K562 (cell line): ENCODE data around the gene ZBTB46. TPM values are rescaled to one million over a fixed set of nuclear protein-coding genes. Genes with fewer than 3 reads are reported as not detected.
A peak's percentile ranks its signal among the peaks of the same experiment; 100 is the strongest.

Experiments used
- CBX1 ChIP-seq: sonication (generic); IDR thresholded peaks from 2 replicates; pipeline ENCODE4 v1.6.1; 2016; ENCODE audit warnings: antibody characterized with exemption, low read depth, mild to moderate bottlenecking
- EHMT2 ChIP-seq: fragments of 450-650 bp; IDR thresholded peaks from 2 replicates; pipeline ENCODE4 v1.6.1; 2018; ENCODE audit warnings: antibody characterized with exemption
- NCOA1 ChIP-seq: fragments of 450-650 bp; IDR thresholded peaks from 2 replicates; pipeline ENCODE4 v1.6.1; 2016; ENCODE audit warnings: low read depth
- NR1H2 ChIP-seq: sonication (generic); formaldehyde crosslinking; IDR thresholded peaks from 2 replicates; pipeline ENCODE4 v1.4.0; 2020; ENCODE audit warnings: mild to moderate bottlenecking, missing genetic modification reagents
- POLR3A ChIP-seq: IDR thresholded peaks from 2 replicates; pipeline ENCODE4 v1.6.1; 2011; ENCODE audit warnings: borderline replicate concordance, mild to moderate bottlenecking, moderate library complexity; ENCODE audit not compliant: insufficient read length, insufficient read depth; ENCODE audit errors: extremely low read depth
- RBM14 ChIP-seq: fragments of 200-400 bp; formaldehyde crosslinking; IDR thresholded peaks from 2 replicates; pipeline ENCODE4 v1.6.1; 2018; ENCODE audit warnings: low read depth, mild to moderate bottlenecking, low read length, moderate library complexity, borderline replicate concordance; ENCODE audit not compliant: insufficient read depth
- XRCC4 ChIP-seq: IDR thresholded peaks from one replicate; pipeline ENCODE4 v1.6.1; 2011; ENCODE audit not compliant: insufficient read depth, insufficient read length; ENCODE audit errors: extremely low read depth
- ZNF165 ChIP-seq: fragments of 250-450 bp; sonication (Bioruptor Pico); IDR thresholded peaks from 2 replicates; pipeline ENCODE4 v1.4.0; 2020; ENCODE audit warnings: borderline replicate concordance
- ZNF384 ChIP-seq: IDR thresholded peaks from 2 replicates; pipeline ENCODE4 v1.6.1; 2012; ENCODE audit warnings: low read depth, low read length, improper control_type of control experiment
- ZNF583 ChIP-seq: fragments of 250-450 bp; sonication (Bioruptor Pico); IDR thresholded peaks from 2 replicates; pipeline ENCODE4 v1.4.0; 2020
- ZNF764 ChIP-seq: fragments of 250-450 bp; sonication (Bioruptor Pico); IDR thresholded peaks from 2 replicates; pipeline ENCODE4 v1.4.0; 2020; ENCODE audit warnings: low read depth, mild to moderate bottlenecking, moderate library complexity
- polyA plus RNA-seq, 8 experiments: library from polyadenylated mRNA; depleted of rRNA in 4 of 8; stranded (reverse) in 5 of 8; unstranded in 3 of 8; fragments of >200 nt; fragmentation: Nextera tagmentation in 2 of 8; fragmentation: Illumina TruSeq in 1 of 8; extraction: Ambion mirVana in 2 of 8; extraction: Trizol in 1 of 8; gene quantifications; 2 replicates each; pipeline versions ENCODE4 v1.2.1 to v1.2.3, GENCODE V29; 2011 to 2014; ENCODE audit warnings: inconsistent platforms in 1 of 8, missing spikeins in 1 of 8
- total RNA-seq, 7 experiments: library from RNA; depleted of rRNA in 6 of 7; stranded (reverse); fragments of >200 nt in 6 of 7; fragmentation: Illumina TruSeq in 2 of 7; extraction: Trizol in 2 of 7; gene quantifications; 2 replicates each; pipeline versions ENCODE4 v1.2.1 to v1.2.3, GENCODE V29; 2011 to 2021; ENCODE audit warnings: low replicate concordance in 1 of 7
- TF ChIP-seq, protein P1 (sequence below), 3 experiments: fragments of 200-800 bp in 1 of 3; sonication (Bioruptor generic) in 1 of 3; sonication (generic) in 1 of 3; formaldehyde crosslinking in 1 of 3; IDR thresholded peaks; 2 replicates each; pipeline versions ENCODE4 v1.6.1 to v1.8.0; 2016 to 2022; ENCODE audit warnings: mild to moderate bottlenecking in 2 of 3, missing compliant biosample characterization in 2 of 3, missing genetic modification characterization in 2 of 3, missing genetic modification reagents in 1 of 3
- TF ChIP-seq, protein P2 (sequence below): fragments of 450-650 bp; IDR thresholded peaks from 2 replicates; pipeline ENCODE4 v1.6.1; 2016; ENCODE audit warnings: mild to moderate bottlenecking
- TF ChIP-seq, protein P3 (sequence below): sonication (generic); formaldehyde crosslinking; IDR thresholded peaks from 2 replicates; pipeline ENCODE4 v1.8.0; 2022; ENCODE audit warnings: mild to moderate bottlenecking, low read depth, missing genetic modification reagents
- TF ChIP-seq, protein P4 (sequence below): fragments of 450-650 bp; formaldehyde crosslinking; IDR thresholded peaks from 2 replicates; pipeline ENCODE4 v1.4.0; 2020; ENCODE audit warnings: mild to moderate bottlenecking, moderate library complexity
- TF ChIP-seq, protein P5 (sequence below): fragments of 200-800 bp; sonication (Bioruptor generic); IDR thresholded peaks from 2 replicates; pipeline ENCODE4 v1.6.1; 2017; ENCODE audit warnings: missing genetic modification characterization, missing compliant biosample characterization
- TF ChIP-seq, protein P6 (sequence below), 2 experiments: fragments of 450-650 bp in 1 of 2; sonication (generic) in 1 of 2; formaldehyde crosslinking; conservative IDR thresholded peaks; 2 replicates each; pipeline versions ENCODE4 v1.4.0 to v1.8.1; 2020 to 2022; ENCODE audit warnings: mild to moderate bottlenecking in 1 of 2, missing genetic modification reagents in 1 of 2

Gene ZBTB46
- total and polyA plus RNA-seq, 9 of the 15 experiments (the other 6 are each of a cell fraction or from before 2014, with no cell fraction given): 0.29 to 4.1 (median 1.1) TPM

DNA sequence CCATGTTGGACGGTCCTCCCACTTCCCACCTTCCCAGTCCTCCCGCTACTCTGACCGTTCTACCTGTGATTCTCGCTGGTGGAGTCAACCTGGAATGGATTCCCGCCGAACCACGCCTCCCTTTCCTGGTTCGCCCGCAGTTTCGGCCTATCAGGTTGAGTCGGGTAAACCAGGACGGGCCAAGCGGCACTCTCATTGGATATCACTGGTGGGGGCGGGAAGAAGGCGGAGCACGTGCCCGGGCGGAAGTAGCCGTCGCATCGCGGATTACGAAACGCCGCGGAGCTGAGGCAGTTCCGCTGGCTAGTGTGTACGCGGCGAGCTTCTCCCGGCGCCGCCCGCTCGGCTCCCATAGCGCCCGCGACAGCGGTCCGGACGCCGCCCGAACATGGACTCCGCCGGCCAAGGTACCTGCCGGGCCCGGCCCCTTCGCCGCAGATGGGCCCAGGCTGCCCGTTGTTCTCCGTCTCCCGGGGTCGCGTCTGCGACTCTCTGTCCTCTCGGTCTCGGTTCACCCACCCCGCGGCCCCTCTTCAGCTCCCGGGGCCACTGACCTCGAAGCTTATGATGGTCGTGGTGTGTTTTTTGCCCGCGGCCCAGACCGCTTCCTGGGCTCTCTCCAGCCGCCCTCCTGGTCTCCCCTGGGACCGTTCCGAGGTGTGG, 34.0 kb upstream of the ZBTB46 start, which contains the start of gene TPD52L2 (continued):
- TF ChIP-seq, protein P1, sequence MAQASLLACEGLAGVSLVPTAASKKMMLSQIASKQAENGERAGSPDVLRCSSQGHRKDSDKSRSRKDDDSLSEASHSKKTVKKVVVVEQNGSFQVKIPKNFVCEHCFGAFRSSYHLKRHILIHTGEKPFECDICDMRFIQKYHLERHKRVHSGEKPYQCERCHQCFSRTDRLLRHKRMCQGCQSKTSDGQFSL (CRISPR knock-in tag; IDR thresholded peaks at IDR 0.05): no peak
- TF ChIP-seq, protein P1 (tag; IDR thresholded peaks at IDR 0.05): no peak
- TF ChIP-seq XRCC4: no peak
- TF ChIP-seq NR1H2 (CRISPR knock-in tag): no peak
- TF ChIP-seq RBM14: no peak
- TF ChIP-seq CBX1: 0 out of 2 replicates have a peak, but pooled peaks have one; percentile 53
- no peak for TF ChIP-seq ZNF583 (CRISPR knock-in tag)
- TF ChIP-seq ZNF764: no peak
- TF ChIP-seq POLR3A: no peak
- peak; percentile 64; the same call in 1 of the 2 replicates for TF ChIP-seq NCOA1
- TF ChIP-seq, protein P2, sequence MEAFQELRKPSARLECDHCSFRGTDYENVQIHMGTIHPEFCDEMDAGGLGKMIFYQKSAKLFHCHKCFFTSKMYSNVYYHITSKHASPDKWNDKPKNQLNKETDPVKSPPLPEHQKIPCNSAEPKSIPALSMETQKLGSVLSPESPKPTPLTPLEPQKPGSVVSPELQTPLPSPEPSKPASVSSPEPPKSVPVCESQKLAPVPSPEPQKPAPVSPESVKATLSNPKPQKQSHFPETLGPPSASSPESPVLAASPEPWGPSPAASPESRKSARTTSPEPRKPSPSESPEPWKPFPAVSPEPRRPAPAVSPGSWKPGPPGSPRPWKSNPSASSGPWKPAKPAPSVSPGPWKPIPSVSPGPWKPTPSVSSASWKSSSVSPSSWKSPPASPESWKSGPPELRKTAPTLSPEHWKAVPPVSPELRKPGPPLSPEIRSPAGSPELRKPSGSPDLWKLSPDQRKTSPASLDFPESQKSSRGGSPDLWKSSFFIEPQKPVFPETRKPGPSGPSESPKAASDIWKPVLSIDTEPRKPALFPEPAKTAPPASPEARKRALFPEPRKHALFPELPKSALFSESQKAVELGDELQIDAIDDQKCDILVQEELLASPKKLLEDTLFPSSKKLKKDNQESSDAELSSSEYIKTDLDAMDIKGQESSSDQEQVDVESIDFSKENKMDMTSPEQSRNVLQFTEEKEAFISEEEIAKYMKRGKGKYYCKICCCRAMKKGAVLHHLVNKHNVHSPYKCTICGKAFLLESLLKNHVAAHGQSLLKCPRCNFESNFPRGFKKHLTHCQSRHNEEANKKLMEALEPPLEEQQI: no peak
- TF ChIP-seq, protein P3, sequence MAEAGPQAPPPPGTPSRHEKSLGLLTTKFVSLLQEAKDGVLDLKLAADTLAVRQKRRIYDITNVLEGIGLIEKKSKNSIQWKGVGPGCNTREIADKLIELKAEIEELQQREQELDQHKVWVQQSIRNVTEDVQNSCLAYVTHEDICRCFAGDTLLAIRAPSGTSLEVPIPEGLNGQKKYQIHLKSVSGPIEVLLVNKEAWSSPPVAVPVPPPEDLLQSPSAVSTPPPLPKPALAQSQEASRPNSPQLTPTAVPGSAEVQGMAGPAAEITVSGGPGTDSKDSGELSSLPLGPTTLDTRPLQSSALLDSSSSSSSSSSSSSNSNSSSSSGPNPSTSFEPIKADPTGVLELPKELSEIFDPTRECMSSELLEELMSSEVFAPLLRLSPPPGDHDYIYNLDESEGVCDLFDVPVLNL (CRISPR knock-in tag): peak; percentile 80; the same call in 1 of the 2 replicates
- no peak for TF ChIP-seq ZNF384
- TF ChIP-seq, protein P4, sequence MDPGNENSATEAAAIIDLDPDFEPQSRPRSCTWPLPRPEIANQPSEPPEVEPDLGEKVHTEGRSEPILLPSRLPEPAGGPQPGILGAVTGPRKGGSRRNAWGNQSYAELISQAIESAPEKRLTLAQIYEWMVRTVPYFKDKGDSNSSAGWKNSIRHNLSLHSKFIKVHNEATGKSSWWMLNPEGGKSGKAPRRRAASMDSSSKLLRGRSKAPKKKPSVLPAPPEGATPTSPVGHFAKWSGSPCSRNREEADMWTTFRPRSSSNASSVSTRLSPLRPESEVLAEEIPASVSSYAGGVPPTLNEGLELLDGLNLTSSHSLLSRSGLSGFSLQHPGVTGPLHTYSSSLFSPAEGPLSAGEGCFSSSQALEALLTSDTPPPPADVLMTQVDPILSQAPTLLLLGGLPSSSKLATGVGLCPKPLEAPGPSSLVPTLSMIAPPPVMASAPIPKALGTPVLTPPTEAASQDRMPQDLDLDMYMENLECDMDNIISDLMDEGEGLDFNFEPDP (CRISPR knock-in tag): no peak
- TF ChIP-seq, protein P5, sequence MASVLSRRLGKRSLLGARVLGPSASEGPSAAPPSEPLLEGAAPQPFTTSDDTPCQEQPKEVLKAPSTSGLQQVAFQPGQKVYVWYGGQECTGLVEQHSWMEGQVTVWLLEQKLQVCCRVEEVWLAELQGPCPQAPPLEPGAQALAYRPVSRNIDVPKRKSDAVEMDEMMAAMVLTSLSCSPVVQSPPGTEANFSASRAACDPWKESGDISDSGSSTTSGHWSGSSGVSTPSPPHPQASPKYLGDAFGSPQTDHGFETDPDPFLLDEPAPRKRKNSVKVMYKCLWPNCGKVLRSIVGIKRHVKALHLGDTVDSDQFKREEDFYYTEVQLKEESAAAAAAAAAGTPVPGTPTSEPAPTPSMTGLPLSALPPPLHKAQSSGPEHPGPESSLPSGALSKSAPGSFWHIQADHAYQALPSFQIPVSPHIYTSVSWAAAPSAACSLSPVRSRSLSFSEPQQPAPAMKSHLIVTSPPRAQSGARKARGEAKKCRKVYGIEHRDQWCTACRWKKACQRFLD (CRISPR knock-in tag): 0 out of 2 replicates have a peak, but pooled peaks have one; percentile 14
- no peak for TF ChIP-seq ZNF165 (CRISPR knock-in tag)
- TF ChIP-seq, protein P6, sequence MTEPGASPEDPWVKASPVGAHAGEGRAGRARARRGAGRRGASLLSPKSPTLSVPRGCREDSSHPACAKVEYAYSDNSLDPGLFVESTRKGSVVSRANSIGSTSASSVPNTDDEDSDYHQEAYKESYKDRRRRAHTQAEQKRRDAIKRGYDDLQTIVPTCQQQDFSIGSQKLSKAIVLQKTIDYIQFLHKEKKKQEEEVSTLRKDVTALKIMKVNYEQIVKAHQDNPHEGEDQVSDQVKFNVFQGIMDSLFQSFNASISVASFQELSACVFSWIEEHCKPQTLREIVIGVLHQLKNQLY (CRISPR knock-in tag; conservative IDR thresholded peaks at IDR 0.05): no peak
- no peak for TF ChIP-seq EHMT2
